Prostate gland (tissue), 2 donors: ENCODE data around the gene NUP50. TPM values are rescaled to one million over a fixed set of nuclear protein-coding genes. Genes with fewer than 3 reads are reported as not detected.

Source experiments
- DNase-seq: peaks from one replicate; pipeline ENCODE4 v3.0.0-alpha.2; 2019; ENCODE audit warnings: low spot score
- H3K27ac ChIP-seq, 2 donors: fragments of 200-600 bp; sonication (generic); 2 replicates each; pipeline ENCODE4 v1.5.1; 2017 to 2019
- H3K27me3 ChIP-seq: fragments of 200-600 bp; sonication (generic); replicated peaks from 2 replicates; pipeline ENCODE4 v1.5.1; 2019; ENCODE audit not compliant: insufficient read depth
- H3K36me3 ChIP-seq, 2 donors: fragments of 200-600 bp; sonication (generic); 1 replicate in 1 of 2; 2 replicates in 1 of 2; pipeline versions ENCODE4 v1.5.1 to v1.8.1; 2017 to 2019
- H3K4me1 ChIP-seq: fragments of 200-600 bp; sonication (generic); replicated peaks from 2 replicates; pipeline ENCODE4 v1.5.1; 2019
- H3K4me3 ChIP-seq, 2 donors: fragments of 200-600 bp; sonication (generic); 2 replicates each; pipeline ENCODE4 v1.5.1; 2017 to 2019
- H3K9me3 ChIP-seq: fragments of 200-600 bp; sonication (generic); 2 replicates; pipeline ENCODE4 v1.5.1; 2017
- CTCF ChIP-seq, 4 experiments: fragments of 200-600 bp in 2 of 4; fragments of 450-650 bp in 2 of 4; sonication (generic) in 2 of 4; IDR thresholded peaks; 1 replicate in 3 of 4; 2 replicates in 1 of 4; pipeline ENCODE4 v1.5.1; 2016 to 2019; ENCODE audit warnings: antibody characterized with exemption in 4 of 4, mild to moderate bottlenecking in 2 of 4, moderate library complexity in 2 of 4
- POLR2A ChIP-seq: fragments of 450-650 bp; IDR thresholded peaks from one replicate; pipeline ENCODE4 v1.6.1; 2016; ENCODE audit warnings: antibody characterized with exemption, mild to moderate bottlenecking
- POLR2AphosphoS5 ChIP-seq: sonication (generic); formaldehyde crosslinking; IDR thresholded peaks from one replicate; pipeline ENCODE4 v1.6.1; 2017; ENCODE audit warnings: antibody characterized with exemption
- WGBS: methylation state at CpG from one replicate; pipeline ENCODE4 v1.1.5; 2018; 5-methylcytosine and 5-hydroxymethylcytosine counted together
- intact Hi-C: fragments of 100-400 bp; cut with DNase I; formaldehyde crosslinking; loops from one replicate; pipeline ENCODE4 v1.14.2; 2022
- total RNA-seq, 2 donors: library from RNA; depleted of rRNA; stranded (reverse); fragments of >200 nt; gene quantifications; one replicate each; pipeline ENCODE4 v1.1.0, GENCODE V29; 2016

Gene NUP50
- total RNA-seq, 2 donors from 2014 or later, result 51.4 to 101 TPM

GRCh38 chr22:45226503-45227186 is 62.9 kb downstream of the NUP50 start:
- DNase-seq, result no peak
- peak overlapping the region; percentile 45 to 55 for H3K27ac ChIP-seq
- TF ChIP-seq POLR2AphosphoS5 (no peak), CTCF (IDR thresholded peaks at IDR 0.05) (no peak), POLR2A (no peak)
- intact Hi-C loops, result no loop called here
- H3K27me3 ChIP-seq, result no peaks in the 10 kb centered on the region
- H3K4me1 ChIP-seq, result peaks cover 12% of the 10 kb centered on the region
- H3K9me3 ChIP-seq, result no peaks in the 10 kb centered on the region
- WGBS, result 57% methylated on average over 17 of the region's 17 CpGs
- no peak overlapping the region for H3K4me3 ChIP-seq
- H3K36me3 ChIP-seq, result no peaks in the 10 kb centered on the region

GRCh38 chr22:45227645-45228400 is 64.1 kb downstream of the NUP50 start:
- Histone ChIP-seq H3K9me3 (no peaks in the 10 kb centered on the region), H3K27me3 (no peaks in the 10 kb centered on the region), H3K4me3 (no peak overlapping the region), H3K4me1 (peaks cover 12% of the 10 kb centered on the region), H3K36me3 (no peaks in the 10 kb centered on the region), H3K27ac (no peak overlapping the region)
- no peak for DNase-seq
- WGBS, result 69% methylated on average over 16 of the region's 16 CpGs
- no peak for TF ChIP-seq POLR2AphosphoS5
- TF ChIP-seq POLR2A, result no peak
- TF ChIP-seq CTCF (IDR thresholded peaks at IDR 0.05), result no peak
- intact Hi-C loops, result no loop called here

- H3K27ac ChIP-seq, result no peak overlapping the region
- H3K36me3 ChIP-seq, result no peaks in the 10 kb centered on the region
- H3K27me3 ChIP-seq, result no peaks in the 10 kb centered on the region
- TF ChIP-seq POLR2A, result no peak
- no peak for DNase-seq
- peaks cover 12% of the 10 kb centered on the region for H3K4me1 ChIP-seq
- WGBS, result 94% methylated on average over 8 of the region's 8 CpGs
- no peaks in the 10 kb centered on the region for H3K9me3 ChIP-seq
- intact Hi-C loops, result no loop called here
- no peak overlapping the region for H3K4me3 ChIP-seq
These were observed 64.7 kb downstream of the NUP50 start for GRCh38 chr22:45228401-45228754.

GRCh38 chr22:45229181-45229580 is 65.5 kb downstream of the NUP50 start:
- Histone ChIP-seq H3K4me1 (peaks cover 12% of the 10 kb centered on the region), H3K36me3 (no peaks in the 10 kb centered on the region), H3K27me3 (no peaks in the 10 kb centered on the region), H3K9me3 (no peaks in the 10 kb centered on the region), H3K4me3 (no peak overlapping the region), H3K27ac (no peak overlapping the region)
- WGBS, result 96% methylated on average over 12 of the region's 13 CpGs
- no peak for DNase-seq
- no peak for TF ChIP-seq POLR2AphosphoS5
- no peak for TF ChIP-seq POLR2A
- no peak for TF ChIP-seq CTCF (IDR thresholded peaks at IDR 0.05)
- intact Hi-C loops, result no loop called here

- H3K36me3 ChIP-seq, result no peaks in the 10 kb centered on the region
- peaks cover 12% of the 10 kb centered on the region for H3K4me1 ChIP-seq
- no peaks in the 10 kb centered on the region for H3K9me3 ChIP-seq
- H3K27me3 ChIP-seq, result no peaks in the 10 kb centered on the region
- H3K4me3 ChIP-seq, result no peak overlapping the region
- no peak for TF ChIP-seq POLR2A
- no peak for TF ChIP-seq POLR2AphosphoS5
- TF ChIP-seq CTCF (IDR thresholded peaks at IDR 0.05), result no peak
- H3K27ac ChIP-seq, result no peak overlapping the region
- WGBS, result 67% methylated on average over 16 of the region's 16 CpGs
- DNase-seq, result no peak
- intact Hi-C loops, result no loop called here
These were observed 66.4 kb downstream of the NUP50 start for GRCh38 chr22:45230026-45230721.
